ENCODE measurements around the gene CD247.
A peak's percentile ranks its signal among the peaks of the same experiment; 100 is the strongest.

The CD247 gene

DNA sequence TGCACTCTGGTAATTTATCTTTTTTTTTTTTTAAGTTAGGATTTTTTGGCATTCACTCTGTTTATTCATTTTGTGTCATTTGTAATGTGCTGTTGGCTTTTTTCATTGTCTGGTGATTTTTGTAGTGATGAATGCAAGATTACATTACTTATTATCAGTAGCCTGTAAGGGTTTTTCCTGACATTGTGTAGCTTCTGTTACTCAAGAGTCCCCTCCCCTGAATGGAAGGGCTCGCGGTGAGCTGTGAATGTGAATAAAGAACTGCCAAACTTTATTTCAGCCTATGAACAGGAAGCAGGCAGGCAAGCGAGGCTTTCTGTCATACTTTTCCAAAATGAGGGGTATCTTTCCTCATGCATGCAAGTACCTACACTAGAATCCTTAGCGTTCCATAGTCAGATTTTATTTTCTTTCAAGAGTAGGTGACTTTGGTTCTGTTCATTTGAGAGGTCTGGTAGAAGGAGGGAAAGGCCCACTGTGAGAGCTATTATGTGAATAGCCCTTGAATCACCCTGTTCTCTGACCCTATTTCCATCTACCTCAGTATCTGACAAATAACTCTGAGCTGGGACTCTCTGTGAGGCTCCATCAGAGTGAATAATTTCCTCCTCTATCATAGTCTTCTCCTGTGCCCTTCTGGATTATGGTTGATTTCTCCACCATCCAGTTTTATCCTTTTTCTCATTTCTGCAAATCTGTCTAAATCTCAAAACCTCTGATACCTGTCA, 114.0 kb downstream of the CD247 start:
- DNase-seq, result no peak

DNA sequence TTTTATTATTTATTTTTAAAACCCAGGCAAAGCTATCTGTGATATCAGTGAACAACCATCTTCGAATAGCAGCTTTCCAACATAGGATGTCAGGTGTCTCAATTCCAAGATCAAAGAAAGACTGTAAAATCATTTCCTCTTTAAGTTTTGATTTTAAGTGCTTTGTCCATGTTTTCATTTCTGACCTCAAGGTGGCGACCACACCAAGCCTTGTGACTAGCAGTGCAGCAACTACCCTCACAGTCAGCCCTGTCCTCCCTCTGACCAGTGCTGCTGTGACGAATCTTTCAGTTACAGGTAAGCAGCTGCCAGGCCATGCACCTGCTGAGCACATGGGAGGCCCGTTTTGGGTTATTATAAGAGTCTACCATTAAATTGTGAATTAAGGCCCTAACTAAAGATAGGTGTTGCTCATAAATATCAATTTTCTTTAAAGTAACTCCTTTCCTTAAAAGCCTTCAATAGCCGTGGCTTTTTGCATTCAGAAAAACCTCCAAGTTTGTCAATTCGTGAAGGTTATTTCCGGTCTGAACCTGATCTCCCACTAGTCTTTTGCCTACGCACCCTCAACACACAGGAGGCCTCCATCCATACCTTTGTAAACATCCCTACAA, 117.0 kb downstream of the CD247 start:
- peak; percentile 52 to 69 for DNase-seq

DNA sequence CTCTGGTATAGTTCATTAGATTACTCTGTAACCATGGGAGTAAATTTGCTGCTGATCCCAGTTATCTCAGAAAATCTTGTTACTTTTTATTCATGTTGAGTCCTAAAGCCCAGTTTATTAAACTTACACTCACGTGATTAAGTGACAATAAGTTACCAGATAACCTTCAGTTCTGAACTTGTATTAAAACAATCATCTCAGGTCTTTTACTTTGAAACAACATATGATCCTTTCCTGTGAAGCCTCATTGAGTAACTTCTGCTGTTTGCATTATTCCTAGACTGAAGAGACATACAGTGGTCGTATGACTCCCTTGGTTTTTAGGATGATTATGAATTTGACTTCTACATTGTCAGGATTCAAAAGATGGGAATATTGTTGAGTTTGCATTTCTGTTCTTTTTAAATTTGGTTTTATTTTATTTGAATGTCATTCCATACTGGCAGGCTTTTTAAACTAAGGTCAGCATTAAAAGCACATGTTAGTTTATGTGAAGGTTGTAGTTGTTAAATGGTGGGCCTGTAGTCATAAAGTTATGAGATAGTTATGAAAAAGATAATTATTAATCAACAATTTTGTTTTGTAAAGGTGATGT, 117.9 kb downstream of the CD247 start:
- no peak for DNase-seq

DNA sequence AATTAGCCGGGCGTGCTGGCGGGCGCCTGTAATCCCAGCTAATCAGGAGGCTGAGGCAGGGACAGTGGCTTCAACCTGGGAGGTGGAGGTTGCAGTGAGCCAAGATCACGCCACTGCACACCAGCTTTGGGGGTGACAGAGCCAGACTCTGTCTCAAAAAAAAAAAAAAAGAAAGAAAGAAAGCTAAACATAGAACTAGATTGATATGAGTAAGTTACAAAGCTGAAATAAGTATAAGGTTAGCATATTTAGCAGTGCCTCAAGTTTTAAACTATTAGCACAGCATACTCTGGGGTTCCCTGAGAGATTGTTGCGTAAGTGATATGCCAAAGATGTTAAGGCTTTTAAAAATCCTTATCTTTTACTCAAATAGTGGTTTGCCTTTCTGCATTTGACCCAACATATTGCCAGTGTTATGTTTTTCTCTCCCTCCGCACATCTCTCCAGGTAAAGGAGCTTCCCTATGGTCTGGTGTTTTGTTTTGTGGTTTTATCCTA, 126.1 kb downstream of the CD247 start:
- no peak for DNase-seq

DNA sequence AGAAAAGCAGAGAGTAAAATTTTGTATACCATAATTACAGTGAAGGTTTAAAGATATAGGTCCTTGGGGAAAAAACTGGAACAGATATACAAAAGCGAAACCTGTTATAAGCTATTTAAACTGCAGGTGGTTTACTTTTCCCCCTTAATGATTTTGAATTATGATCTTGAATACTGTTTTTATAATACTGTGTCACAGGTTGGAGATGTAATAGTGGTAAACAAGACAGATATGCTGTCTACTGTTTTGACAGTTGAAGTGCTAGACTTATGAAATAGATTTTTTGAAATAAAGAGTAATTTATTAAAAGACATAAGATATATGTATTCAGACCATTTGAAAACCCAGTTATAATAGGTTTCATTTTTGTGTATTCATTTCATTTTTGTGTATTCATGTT, 129.4 kb downstream of the CD247 start:
- no peak for DNase-seq

DNA sequence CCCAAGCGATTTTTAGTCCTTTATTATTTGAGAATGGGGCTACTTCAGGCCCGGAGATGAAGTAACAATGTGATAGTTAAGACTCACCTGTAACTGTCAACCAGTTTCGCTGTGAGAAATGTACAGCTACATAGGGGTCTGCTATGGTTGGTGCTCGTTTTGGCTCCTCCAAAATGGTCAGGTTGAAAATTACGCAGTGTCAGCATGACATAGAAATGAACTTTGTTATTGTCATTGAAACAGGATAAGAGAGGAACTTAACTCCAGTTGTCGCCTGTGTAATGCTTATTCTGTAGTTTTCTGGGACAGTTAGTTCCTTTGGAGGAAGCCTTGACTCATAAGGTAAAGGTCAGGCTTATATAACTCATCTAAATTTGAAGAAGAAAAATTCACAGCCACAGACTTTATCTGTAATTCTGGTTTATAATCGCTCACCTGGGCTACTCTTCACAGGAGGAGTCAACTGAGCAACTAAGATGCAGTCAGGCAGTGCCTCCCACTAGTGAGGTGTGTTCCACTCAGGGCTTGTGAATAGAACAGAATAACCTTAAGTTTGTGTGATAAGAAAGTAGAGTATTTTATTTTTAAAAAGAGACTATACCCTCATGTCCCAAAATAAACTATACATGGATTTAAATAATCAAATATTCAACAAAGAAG, 130.9 kb downstream of the CD247 start:
- DNase-seq, result no peak
